ENCODE data around the gene ZMPSTE24.

GRCh38 chr1:40268211-40268610 lies 10.2 kb downstream of the ZMPSTE24 start:
- TF ChIP-seq CTCF (IDR thresholded peaks at IDR 0.05) (no peak), POLR2A (IDR thresholded peaks at IDR 0.05) (no peak), POLR2AphosphoS5 (IDR thresholded peaks at IDR 0.05; ENCODE audit: insufficient read depth in 1 of 2, low read depth in 1 of 2) (no peak)

All from vagina (tissue), 2 donors.